Erythroblast (primary cell): ENCODE results near the gene EYS.
A peak's percentile ranks its signal among the peaks of the same experiment; 100 is the strongest.
"Not testable (repeated sequence)": the region's sequence is repeated elsewhere in the genome, so short reads cannot be mapped to it uniquely, and the experiment has no call there.

Experiments used
- DNase-seq, 2 experiments: peaks; one replicate each; lab custom pipeline; 2025; lab: John Stamatoyannopoulos, UW
- GATA1 ChIP-seq: IDR thresholded peaks from 2 replicates; pipeline ENCODE4 v1.6.1; 2011; ENCODE audit warnings: low read depth, mild to moderate bottlenecking, control low read depth, low read length, moderate library complexity
- POLR2A ChIP-seq: IDR thresholded peaks from 2 replicates; pipeline ENCODE4 v1.6.1; 2011; ENCODE audit warnings: mild to moderate bottlenecking, low read length

EYS gene

DNA sequence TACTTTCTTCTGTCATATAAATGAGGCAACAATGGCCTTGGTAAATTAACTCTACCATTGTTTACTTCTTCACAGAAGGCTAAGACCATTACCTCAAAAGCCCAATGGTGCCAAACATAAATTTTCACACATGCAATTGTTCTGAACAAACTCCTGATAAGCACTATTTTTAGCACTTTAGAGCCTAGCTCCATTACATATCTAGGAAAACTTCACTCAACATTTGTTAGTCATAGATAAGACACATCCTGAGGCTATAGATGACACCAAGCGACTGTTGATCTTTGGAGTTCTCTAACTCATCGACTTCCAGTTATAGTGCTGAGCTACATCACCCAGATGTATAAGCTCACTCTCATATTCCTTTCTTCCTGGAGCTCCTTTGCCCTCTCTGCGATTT is 245.9 kb downstream of the EYS start:
- DNase-seq: peak; percentile 22 to 62
- TF ChIP-seq GATA1 (no peak), POLR2A (no peak)

DNA sequence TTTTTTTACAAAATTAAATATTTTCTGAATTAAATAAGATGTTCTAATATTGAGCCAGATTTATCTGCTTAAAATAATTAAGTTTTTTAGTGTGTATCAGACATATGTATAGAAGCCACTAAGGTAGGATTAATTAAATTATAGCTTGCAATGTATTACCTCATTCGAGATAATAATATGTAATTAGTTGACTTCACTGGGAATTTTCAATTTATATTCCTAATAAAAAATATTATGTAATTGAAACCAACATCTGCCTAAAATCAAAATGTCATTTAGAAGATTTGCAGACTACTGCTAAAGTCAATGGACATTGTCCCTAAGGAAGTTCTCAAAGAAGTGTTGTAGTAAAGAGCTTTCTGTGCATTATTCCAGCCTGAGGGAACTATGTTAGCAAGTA is 254.7 kb downstream of the EYS start:
- TF ChIP-seq POLR2A: no peak
- TF ChIP-seq GATA1: no peak
- DNase-seq: no peak

DNA sequence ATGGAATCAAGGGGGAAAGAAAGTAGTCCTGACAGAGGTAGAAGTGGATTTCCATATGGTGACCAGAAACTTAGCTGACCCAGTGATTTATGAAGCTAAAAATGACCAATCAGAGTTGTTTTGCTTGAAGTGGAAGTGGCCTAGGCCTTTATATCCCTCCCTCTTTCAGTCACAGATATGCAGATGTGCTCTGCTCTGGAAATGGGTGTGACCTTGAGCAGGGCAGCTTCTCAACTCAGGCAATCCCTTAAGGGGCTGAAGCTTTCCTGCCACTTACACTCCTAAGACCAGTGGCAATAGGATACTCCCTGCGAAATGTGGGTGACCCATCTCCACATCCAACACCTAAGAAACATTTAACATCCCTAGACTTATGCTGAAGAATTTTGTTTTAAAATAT is 256.6 kb downstream of the EYS start:
- DNase-seq: no peak
- no peak for TF ChIP-seq GATA1
- TF ChIP-seq POLR2A: no peak

DNA sequence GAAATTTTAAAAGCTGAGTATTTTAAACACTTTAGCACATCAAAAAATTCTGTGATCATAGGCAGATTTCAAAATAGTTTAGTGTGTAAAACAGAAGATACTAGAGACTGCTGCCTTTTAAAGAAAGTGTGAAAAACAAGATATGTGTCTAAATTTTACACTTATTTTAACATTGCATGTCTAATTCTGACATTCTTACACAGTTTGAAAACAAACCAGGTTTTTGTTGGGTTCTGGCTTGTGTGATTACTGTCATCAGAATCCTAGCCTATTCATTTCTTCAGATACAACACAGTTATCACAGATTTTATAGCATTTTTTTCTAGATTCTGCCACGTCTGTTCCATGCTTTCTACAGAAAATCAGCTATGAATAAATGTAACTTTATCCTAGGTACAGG is 257.1 kb downstream of the EYS start:
- TF ChIP-seq GATA1: no peak
- no peak for TF ChIP-seq POLR2A
- no peak for DNase-seq

DNA sequence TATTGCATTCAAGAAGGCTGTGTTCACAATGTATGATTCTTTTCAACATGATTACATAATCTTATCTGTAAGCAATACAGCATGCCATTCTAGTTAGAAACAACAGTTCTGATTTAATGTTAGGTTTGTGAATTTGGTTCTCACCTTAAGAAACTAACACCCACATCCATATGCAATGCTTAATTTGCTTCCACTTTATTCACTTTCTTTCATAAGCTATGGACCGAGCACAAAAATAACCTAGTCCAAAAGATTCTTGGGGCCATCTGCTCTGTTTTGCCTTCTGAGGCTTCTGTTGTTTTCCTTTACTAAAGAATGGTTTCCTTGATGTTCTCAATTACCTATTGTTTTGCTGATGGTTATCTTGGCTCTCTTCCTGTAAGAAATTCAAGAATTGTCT is 258.2 kb downstream of the EYS start:
- DNase-seq: no peak
- TF ChIP-seq POLR2A (no peak), GATA1 (no peak)

DNA sequence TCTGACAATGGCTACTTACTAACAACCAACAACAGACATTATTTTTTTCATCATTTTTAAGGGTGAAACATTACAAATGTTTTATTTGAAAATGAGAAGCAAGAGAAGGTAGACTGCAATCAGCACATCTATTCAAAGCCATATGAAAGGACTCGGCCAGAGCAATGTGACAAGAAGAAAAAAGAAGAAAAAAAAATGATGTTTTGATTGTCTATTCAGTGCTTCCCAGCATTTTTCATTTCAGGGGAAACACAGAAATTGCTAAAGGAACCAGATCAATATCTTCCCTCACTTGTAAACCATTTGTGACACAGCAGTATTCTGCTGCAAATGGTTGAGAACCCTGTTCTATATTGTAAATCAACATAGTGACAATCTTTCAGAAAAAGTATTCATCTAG is 270.7 kb downstream of the EYS start:
- no peak for DNase-seq
- TF ChIP-seq POLR2A: no peak
- no peak for TF ChIP-seq GATA1

DNA sequence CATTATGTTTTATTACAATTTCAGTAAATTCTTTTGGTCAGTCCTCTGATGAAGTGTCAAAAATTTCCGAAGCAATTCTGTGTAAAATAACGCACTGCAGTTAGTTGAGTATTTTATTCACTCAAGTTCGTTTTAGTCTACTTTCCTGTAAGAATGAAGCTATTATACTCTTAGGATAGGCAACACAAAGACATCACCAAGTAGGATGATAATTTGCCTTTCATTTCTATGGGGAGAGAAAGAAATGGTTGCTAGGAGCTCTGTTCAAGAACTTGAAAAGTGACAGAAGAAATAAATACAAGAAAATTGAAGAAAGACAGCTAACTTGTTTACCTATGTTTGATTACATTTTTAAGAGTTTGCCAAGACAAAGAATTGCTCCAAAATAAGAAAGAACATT is 290.4 kb downstream of the EYS start:
- DNase-seq: no peak
- no peak for TF ChIP-seq GATA1
- TF ChIP-seq POLR2A: no peak

DNA sequence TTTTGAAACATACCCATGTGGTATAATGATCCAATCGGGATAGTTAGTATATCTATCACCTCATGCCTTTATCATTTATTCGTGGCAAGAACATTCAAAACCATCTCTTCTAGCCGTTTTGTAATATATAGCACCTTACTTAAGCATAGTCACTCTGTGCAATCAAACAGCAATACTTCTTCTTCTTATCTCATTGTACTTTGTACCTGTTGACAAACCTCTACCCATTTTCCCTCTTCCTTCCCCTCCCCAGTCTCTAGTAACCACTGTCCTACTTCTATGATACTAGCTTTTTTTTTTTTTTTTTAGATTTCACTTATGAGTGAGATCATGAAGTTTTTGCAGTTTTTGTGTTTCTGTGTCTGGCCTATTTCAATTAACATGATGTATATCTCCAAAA is 296.7 kb downstream of the EYS start:
- no peak for TF ChIP-seq POLR2A
- TF ChIP-seq GATA1: no peak

DNA sequence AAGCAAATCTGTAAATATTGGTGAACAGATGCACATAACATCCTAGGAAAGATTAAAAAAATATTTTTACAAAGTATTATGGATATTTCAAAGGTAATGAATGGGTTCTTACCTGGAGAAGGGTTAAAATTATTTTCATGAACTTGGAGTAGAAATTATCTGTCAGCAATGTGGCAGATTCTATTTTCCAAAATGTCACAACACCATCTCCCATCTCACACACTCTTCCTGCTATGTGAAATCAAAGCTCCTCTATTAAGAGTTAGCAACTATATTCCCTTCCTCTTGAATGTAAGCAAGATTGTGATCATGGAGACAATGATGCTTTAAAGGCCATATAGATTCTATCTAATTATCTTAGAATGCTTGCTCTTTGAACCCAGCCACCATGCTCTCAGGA is 304.5 kb downstream of the EYS start:
- TF ChIP-seq POLR2A (no peak), GATA1 (no peak)
- DNase-seq: no peak

More for the DNA sequence above, 296.7 kb downstream of the EYS start:
- DNase-seq: no peak

DNA sequence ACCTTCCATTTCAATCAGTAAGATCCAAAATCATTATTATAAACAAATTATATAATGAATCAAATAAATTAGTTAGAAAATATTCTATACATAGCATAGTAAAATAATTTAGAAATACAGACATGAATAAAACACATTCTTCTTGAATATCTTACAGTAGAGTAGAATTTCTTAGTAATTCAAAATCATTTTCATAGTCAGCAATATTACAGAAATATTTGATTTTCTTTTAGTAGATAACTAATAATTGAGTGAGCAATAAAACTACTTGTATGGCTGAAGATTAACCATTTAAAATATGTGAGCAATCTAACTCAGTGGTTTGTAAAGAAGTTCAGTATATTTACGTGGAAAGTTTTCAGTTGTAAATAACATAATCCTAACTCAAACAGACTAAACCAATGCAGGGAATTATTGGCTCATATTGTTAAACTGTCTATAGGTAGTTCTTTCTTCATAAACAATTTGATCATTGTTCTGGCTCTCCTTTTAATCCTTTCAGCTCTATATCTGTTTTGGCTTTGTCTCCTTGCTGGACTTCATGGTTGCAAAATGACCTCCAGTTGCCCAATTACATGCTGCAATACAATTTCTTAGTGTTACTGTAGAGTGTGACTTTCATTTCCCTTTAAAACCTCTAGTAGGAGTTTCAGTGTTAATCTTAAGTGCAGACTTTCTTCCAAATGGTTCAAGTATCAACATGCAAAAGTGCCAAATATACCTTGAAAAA is 307.5 kb downstream of the EYS start:
- no peak for TF ChIP-seq GATA1
- TF ChIP-seq POLR2A: no peak
- DNase-seq: no peak

DNA sequence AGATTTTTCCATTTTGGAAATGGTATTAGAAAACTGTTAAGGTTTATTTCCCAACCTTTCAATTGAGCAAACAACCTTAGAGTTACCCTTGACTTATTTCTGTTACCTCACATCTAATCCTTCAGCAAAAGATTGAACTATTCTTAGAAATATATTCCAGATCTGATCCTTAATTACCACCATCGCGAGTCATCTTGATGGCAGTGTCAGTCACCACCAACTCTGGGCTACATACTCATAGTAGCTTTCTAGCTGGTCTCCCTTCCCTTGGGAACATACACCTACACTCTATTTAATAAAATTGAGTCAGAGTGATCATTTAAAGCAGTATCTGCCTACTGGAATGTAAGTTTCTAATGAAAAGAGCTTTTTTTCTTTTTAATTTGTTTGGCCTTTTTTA is 308.2 kb downstream of the EYS start:
- no peak for TF ChIP-seq POLR2A
- no peak for TF ChIP-seq GATA1
- DNase-seq: no peak

DNA sequence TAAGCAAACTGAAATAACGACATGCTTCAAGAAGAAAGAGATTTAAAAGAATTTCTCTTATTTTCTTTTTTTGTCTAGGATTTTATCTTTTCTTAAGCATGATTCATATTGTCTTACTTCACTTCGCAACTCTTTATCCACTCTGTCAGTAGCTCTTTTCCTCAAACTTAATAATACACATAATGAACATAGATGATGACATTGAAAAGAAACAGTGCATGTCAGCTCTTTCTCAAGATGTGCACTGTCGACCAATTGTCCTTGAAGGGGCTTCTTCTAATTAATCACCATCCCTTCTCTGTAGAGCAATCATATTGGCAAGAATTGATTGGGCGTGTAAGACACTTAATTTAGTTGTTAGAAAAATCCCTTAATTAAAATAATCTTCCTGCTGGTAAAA is 356.5 kb downstream of the EYS start:
- no peak for DNase-seq
- TF ChIP-seq POLR2A: no peak
- no peak for TF ChIP-seq GATA1

DNA sequence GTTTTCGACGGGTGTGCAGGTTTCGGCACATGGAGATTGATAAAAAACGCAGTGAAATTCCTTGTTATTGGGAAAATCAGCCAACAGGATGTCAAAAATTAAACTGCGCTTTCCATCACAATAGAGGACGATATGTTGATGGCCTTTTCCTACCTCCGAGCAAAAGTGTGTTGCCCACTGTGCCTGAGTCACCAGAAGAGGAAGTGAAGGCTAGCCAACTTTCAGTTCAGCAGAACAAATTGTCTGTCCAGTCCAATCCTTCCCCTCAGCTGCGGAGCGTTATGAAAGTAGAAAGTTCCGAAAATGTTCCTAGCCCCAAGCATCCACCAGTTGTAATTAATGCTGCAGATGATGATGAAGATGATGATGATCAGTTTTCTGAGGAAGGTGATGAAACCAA is 404.4 kb downstream of the EYS start:
- DNase-seq: not testable (repeated sequence)

DNA sequence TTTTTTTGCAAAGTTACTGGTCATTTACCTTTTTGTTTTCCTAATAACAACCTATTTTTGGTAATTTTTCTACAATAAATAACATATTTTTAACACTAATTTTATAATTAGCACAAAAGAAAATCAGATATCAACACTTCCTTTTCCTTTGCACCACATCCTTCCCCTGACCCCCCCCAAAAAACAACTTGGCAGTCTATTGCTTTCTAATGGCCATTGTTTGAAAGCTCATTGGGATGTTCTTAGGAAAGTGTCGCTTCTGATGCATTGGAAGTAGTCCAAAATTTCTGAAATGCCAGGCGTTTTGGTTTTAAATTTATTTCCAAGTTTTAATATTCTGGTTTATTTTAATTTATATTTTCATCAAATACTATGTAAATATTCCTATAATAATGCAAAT is 407.8 kb downstream of the EYS start:
- TF ChIP-seq GATA1 (no peak), POLR2A (no peak)
- no peak for DNase-seq

DNA sequence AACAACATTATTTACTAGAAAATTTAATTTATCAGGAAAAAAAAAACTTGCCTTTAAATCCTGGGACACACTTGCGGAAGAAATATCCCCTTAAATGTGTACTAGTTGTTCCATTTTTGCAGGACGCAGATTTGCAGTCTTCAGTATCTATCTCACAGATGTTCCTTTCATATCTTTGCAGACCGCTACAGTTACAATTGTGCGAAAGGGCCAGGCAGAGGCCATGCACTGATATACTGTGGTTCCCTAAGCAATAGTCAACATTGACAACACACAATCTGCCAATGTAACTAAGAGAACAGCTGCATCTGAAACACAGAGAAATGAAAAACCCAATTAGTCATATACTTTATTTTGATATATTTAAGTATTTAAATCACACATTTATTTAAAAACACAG is 411.2 kb downstream of the EYS start:
- TF ChIP-seq POLR2A (no peak), GATA1 (no peak)
- DNase-seq: no peak
